ENCODE measurements around the gene C4orf50.

The C4orf50 gene

DNA sequence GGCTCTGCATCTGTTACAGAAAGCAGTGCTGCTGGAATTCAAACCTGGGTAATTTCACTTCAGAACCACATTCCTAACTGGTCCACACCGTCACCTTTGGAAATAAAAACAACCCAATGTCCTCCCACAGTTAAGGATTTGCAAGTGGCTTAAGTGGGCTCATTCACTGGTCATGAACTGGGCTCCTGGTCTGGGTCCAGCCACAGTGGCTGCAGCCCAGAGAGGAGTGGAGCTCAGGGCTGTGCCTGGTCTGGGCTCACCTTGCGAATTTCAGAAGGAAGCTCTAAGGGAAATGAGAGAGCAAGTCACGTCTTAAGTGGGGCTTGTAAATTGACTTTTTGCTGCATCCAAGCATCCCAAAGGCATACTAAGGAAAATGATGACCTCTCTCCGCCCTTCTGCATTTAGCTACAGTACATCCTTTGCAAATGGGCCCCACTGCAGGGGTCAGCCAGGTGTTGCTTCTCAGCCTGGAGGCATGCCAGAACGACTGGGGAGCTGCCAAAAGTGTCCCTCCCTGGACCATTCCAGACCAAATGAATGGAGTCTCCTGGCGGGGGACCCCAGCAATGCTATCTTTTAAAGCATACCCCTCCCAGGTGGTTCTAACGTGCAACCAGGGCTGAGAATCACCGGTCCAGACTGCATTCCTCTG lies 99.8 kb downstream of the C4orf50 start:
- ChIA-PET POLR2A (no interaction called here), CTCF (no interaction called here)
- TF ChIP-seq L3MBTL2 (conservative IDR thresholded peaks at IDR 0.05) (no peak), TARDBP (IDR thresholded peaks at IDR 0.05) (no peak), SP1 (IDR thresholded peaks at IDR 0.05) (no peak), ZNF384 (IDR thresholded peaks at IDR 0.05) (no peak), ELF4 (IDR thresholded peaks at IDR 0.05) (no peak), FOXK2 (IDR thresholded peaks at IDR 0.05) (no peak), FOXM1 (IDR thresholded peaks at IDR 0.05; ENCODE audit: borderline replicate concordance) (no peak), FOXA1 (IDR thresholded peaks at IDR 0.05) (no peak), NFRKB (IDR thresholded peaks at IDR 0.05) (no peak), SUZ12 (IDR thresholded peaks at IDR 0.05) (no peak), BHLHE40 (IDR thresholded peaks at IDR 0.05; ENCODE audit: borderline replicate concordance) (no peak), LEF1 (IDR thresholded peaks at IDR 0.05; ENCODE audit: borderline replicate concordance) (no peak), HDGF (IDR thresholded peaks at IDR 0.05; ENCODE audit: borderline replicate concordance) (no peak), CTBP1 (IDR thresholded peaks at IDR 0.05; ENCODE audit: borderline replicate concordance) (no peak), ARNT (IDR thresholded peaks at IDR 0.05) (no peak)
- TF ChIP-seq, protein P1, sequence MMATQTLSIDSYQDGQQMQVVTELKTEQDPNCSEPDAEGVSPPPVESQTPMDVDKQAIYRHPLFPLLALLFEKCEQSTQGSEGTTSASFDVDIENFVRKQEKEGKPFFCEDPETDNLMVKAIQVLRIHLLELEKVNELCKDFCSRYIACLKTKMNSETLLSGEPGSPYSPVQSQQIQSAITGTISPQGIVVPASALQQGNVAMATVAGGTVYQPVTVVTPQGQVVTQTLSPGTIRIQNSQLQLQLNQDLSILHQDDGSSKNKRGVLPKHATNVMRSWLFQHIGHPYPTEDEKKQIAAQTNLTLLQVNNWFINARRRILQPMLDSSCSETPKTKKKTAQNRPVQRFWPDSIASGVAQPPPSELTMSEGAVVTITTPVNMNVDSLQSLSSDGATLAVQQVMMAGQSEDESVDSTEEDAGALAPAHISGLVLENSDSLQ (IDR thresholded peaks at IDR 0.05): no peak
- DNase-seq (ENCODE audit: extremely low spot score): no peak

DNA sequence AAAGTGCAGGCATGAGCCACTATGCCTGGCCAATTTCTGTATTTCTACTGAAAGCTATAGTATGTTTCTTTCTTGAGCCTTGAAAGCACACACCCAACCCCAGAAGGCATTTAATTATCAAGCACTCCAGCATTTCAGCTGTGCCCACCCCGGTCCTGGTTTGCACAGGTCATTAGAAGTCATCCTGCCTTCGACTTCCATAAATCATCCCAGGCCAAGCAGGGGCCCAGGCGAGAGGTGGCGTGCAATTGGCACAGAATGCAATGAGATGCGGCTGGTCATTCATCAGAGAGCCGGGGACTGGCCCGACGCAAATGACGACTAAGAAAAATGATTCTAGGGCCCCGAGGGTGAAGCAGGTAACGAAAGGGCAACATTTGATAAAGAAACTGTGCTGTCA lies 100.6 kb downstream of the C4orf50 start:
- ChIA-PET POLR2A (no interaction called here), CTCF (no interaction called here)
- no peak for DNase-seq (ENCODE audit: extremely low spot score)
- TF ChIP-seq NFRKB (IDR thresholded peaks at IDR 0.05) (no peak), SP1 (IDR thresholded peaks at IDR 0.05) (no peak), HDGF (IDR thresholded peaks at IDR 0.05; ENCODE audit: borderline replicate concordance) (no peak), FOXA1 (IDR thresholded peaks at IDR 0.05) (no peak), FOXK2 (IDR thresholded peaks at IDR 0.05) (no peak), L3MBTL2 (conservative IDR thresholded peaks at IDR 0.05) (no peak), ELF4 (IDR thresholded peaks at IDR 0.05) (no peak), ZNF384 (IDR thresholded peaks at IDR 0.05) (no peak), TARDBP (IDR thresholded peaks at IDR 0.05) (no peak), ARNT (IDR thresholded peaks at IDR 0.05) (no peak), SUZ12 (IDR thresholded peaks at IDR 0.05) (no peak), FOXM1 (IDR thresholded peaks at IDR 0.05; ENCODE audit: borderline replicate concordance) (no peak)
- TF ChIP-seq, protein P1 (IDR thresholded peaks at IDR 0.05): no peak

DNA sequence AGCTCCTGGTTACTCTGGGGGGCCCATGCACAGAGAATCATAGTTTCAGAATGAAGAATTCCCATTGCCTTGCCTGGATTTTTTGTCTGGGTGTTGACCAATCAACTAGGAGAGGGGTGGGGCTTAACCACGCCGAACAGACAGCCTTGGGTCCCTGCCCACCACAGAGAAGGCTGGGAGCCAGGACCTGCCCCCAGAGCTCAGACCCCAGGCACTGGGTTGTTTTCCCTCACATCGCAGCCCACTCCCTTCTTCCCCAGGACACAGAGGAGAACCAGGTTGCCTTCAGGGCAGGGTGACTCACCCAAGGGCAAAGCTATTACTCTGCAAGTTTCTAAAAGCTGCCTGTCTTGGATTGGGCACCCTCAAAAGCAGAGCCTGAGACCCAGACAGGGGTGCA lies 102.0 kb downstream of the C4orf50 start:
- ChIA-PET CTCF (no interaction called here), POLR2A (no interaction called here)
- no peak for DNase-seq (ENCODE audit: extremely low spot score)
- TF ChIP-seq FOXM1 (IDR thresholded peaks at IDR 0.05; ENCODE audit: borderline replicate concordance) (no peak), CTBP1 (IDR thresholded peaks at IDR 0.05; ENCODE audit: borderline replicate concordance) (no peak), ELF4 (IDR thresholded peaks at IDR 0.05) (no peak), TARDBP (IDR thresholded peaks at IDR 0.05) (no peak), FOXK2 (IDR thresholded peaks at IDR 0.05) (no peak)
- TF ChIP-seq, protein P1 (IDR thresholded peaks at IDR 0.05): no peak

DNA sequence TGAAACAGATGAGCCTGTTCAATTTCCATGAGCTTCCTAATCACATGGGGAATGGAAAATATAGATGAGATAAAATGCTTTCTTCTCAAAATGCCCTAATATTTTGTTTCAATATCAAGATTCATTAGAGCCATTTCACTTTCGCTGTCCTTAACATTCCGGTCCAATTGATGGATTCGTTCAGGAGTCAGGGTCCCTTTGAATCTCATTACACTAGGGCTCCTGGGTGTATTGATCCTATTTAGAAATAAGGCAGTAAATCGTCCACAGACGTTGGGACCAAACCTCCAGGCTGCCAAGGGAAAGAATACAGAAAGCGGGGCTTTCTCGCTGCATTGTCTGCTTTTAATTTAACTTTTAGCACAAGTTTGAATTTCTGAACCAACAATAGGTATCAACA lies 104.8 kb downstream of the C4orf50 start:
- POLR2A ChIA-PET: no interaction called here
- CTCF ChIA-PET: no interaction called here
- no peak for DNase-seq (ENCODE audit: extremely low spot score)
- TF ChIP-seq NFRKB (IDR thresholded peaks at IDR 0.05): no peak
- TF ChIP-seq FOXA1 (IDR thresholded peaks at IDR 0.05): no peak
- no peak for TF ChIP-seq TARDBP (IDR thresholded peaks at IDR 0.05)

DNA sequence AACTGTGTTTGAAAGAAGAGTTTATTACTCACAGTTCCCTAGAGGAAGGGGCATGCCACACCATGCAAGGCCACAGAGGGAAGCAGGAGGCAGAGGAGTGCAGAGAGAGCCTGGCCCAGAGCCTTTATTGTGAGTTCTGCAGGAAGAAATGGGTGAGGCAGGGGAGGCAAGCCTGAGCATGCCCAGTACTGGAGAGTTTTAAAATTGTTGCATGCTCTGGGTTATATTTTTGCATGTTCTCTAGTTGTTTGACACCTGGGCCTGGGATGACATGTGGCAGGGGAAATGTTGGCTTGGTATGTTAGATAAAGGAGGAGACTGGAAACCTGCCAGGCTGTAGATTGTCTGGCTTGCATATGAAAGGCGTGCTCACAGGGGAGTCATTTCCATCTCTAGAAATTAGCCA lies 105.6 kb downstream of the C4orf50 start:
- TF ChIP-seq SUZ12 (IDR thresholded peaks at IDR 0.05) (no peak), ARNT (IDR thresholded peaks at IDR 0.05) (no peak), FOXK2 (IDR thresholded peaks at IDR 0.05) (no peak), FOXM1 (IDR thresholded peaks at IDR 0.05; ENCODE audit: borderline replicate concordance) (no peak), HDGF (IDR thresholded peaks at IDR 0.05; ENCODE audit: borderline replicate concordance) (no peak), SP1 (IDR thresholded peaks at IDR 0.05) (no peak), L3MBTL2 (conservative IDR thresholded peaks at IDR 0.05) (no peak), ELF4 (IDR thresholded peaks at IDR 0.05) (no peak), CTBP1 (IDR thresholded peaks at IDR 0.05; ENCODE audit: borderline replicate concordance) (no peak), LEF1 (IDR thresholded peaks at IDR 0.05; ENCODE audit: borderline replicate concordance) (no peak), TARDBP (IDR thresholded peaks at IDR 0.05) (no peak), BHLHE40 (IDR thresholded peaks at IDR 0.05; ENCODE audit: borderline replicate concordance) (no peak), NFRKB (IDR thresholded peaks at IDR 0.05) (no peak), ZNF384 (IDR thresholded peaks at IDR 0.05) (no peak), FOXA1 (IDR thresholded peaks at IDR 0.05) (no peak)
- TF ChIP-seq, protein P1 (IDR thresholded peaks at IDR 0.05): no peak
- ChIA-PET CTCF (interaction anchor here (0.6 kb wide), 1 partner anchor 920 kb away, joined by 4 read pairs; no protein-coding TSS in a partner anchor), POLR2A (no interaction called here)
- no peak for DNase-seq (ENCODE audit: extremely low spot score)

DNA sequence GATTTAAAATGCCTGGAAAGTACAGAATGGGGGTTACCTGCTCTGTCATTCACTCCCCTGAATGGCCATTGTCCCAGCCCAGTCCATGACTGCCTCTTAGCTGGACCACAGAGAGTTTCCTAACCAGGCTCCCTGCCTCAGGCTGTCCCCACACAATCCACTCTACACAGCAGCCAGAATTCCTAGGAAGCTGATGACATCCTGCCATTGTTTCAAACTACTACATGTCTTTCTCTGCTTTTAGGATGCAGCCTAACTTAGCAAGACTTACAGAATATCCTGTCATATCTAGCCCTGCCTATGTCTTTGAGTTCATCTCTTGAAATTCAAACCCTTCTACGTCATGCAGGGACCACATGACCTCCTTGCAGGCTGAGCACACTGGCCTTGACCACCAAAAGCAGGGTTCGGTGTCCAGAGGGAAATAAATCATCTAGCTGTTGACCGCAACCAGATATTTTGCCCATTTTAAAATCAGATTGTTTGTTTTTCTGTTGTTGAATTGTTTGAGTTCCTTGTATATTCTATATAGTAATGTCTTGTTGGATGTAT lies 109.3 kb downstream of the C4orf50 start:
- CTCF ChIA-PET: no interaction called here
- DNase-seq (ENCODE audit: extremely low spot score): no peak
- POLR2A ChIA-PET: no interaction called here
- TF ChIP-seq ZNF384 (IDR thresholded peaks at IDR 0.05) (no peak), SUZ12 (IDR thresholded peaks at IDR 0.05) (no peak)
